MCF 10A (cell line): ENCODE data around the gene ZNF222. TPM values are rescaled to one million over a fixed set of nuclear protein-coding genes. Genes with fewer than 3 reads are reported as not detected.

Experiments used
- Bru-seq: library from RNA; stranded (reverse); fragments of 400-500 nt; gene quantifications from one replicate; lab custom pipeline; 2021; lab: Mats Ljungman, UMichigan
- BruChase-seq, 2 experiments: library from RNA; stranded (reverse); fragments of 400-500 nt; gene quantifications; one replicate each; lab custom pipeline; 2021; lab: Mats Ljungman, UMichigan
- BruUV-seq: library from RNA; stranded (reverse); fragments of 400-500 nt; replicated peaks from 2 replicates; lab custom pipeline; 2021; lab: Mats Ljungman, UMichigan
- CTCF ChIA-PET: fragments of 300-600 bp; sonication (Branson Sonifier 250); formaldehyde crosslinking; extraction: SDS; loops from one replicate; lab custom pipeline; 2021; ENCODE audit warnings: antibody characterized with exemption, inconsistent platforms; lab: Yijun Ruan, JAX
- POLR2A ChIA-PET: fragments of 300-600, 350-650 bp; sonication (Branson Sonifier 250); formaldehyde crosslinking; extraction: SDS; loops from one replicate; lab custom pipeline; 2020; ENCODE audit warnings: antibody characterized with exemption, inconsistent platforms; lab: Yijun Ruan, JAX
- DNase-seq: peaks from one replicate; pipeline ENCODE4 v3.0.0-alpha.2; 2018; ENCODE audit not compliant: unreplicated experiment
- H3K27ac Mint-ChIP-seq: one replicate; pipeline ENCODE4 v1.8.0; 2022; ENCODE audit warnings: mild to moderate bottlenecking, low read depth, mixed read lengths; ENCODE audit not compliant: unreplicated experiment
- H3K27me3 Mint-ChIP-seq: one replicate; pipeline ENCODE4 v1.8.0; 2022; ENCODE audit warnings: mixed read lengths; ENCODE audit not compliant: insufficient read depth, unreplicated experiment
- H3K36me3 Mint-ChIP-seq: one replicate; pipeline ENCODE4 v1.8.0; 2022; ENCODE audit warnings: mild to moderate bottlenecking, moderate library complexity, mixed read lengths; ENCODE audit not compliant: insufficient read depth, unreplicated experiment
- H3K4me1 Mint-ChIP-seq: one replicate; pipeline ENCODE4 v1.8.0; 2022; ENCODE audit warnings: mixed read lengths; ENCODE audit not compliant: insufficient read depth, unreplicated experiment
- H3K4me3 Mint-ChIP-seq: one replicate; pipeline ENCODE4 v1.8.0; 2022; ENCODE audit warnings: mild to moderate bottlenecking, moderate library complexity, mixed read lengths; ENCODE audit not compliant: unreplicated experiment
- H3K9me3 Mint-ChIP-seq: one replicate; pipeline ENCODE4 v1.8.0; 2022; ENCODE audit warnings: mixed read lengths; ENCODE audit not compliant: unreplicated experiment
- intact Hi-C: fragments of 100-400 bp; cut with micrococcal nuclease; formaldehyde crosslinking; loops from 2 replicates; pipeline ENCODE4 v1.14.1; 2022
- long read RNA-seq: library from polyadenylated mRNA; stranded (forward); transcript quantifications from one replicate; pipeline ENCODE4 v2.0.0, GENCODE V29; 2022
- total RNA-seq: library from RNA; stranded (reverse); gene quantifications from 2 replicates; pipeline ENCODE4 v1.2.3, GENCODE V29; 2022
- TF ChIP-seq, protein P1 (sequence below): fragments of 200-600 bp; IDR thresholded peaks from one replicate; pipeline ENCODE4 v1.8.0; 2022; ENCODE audit warnings: antibody characterized with exemption, mild to moderate bottlenecking; ENCODE audit not compliant: unreplicated experiment

ZNF222 gene
- 3.3 and 4.3 TPM in 2 replicates for total RNA-seq
- percentile 79 among the genes with signal in this experiment for Bru-seq, nascent RNA
- percentile 64 among the genes with signal in this experiment for BruChase-seq, experiment 1, labeled RNA remaining after a 6-hour chase
- BruChase-seq, experiment 2, labeled RNA remaining after a 2-hour chase, result percentile 81 among the genes with signal in this experiment
- long read RNA-seq, partial matches to known transcripts, result 0 of 1 reads
- long read RNA-seq, other reads (novel, unspliced or antisense), result 0 of 1 reads

DNA sequence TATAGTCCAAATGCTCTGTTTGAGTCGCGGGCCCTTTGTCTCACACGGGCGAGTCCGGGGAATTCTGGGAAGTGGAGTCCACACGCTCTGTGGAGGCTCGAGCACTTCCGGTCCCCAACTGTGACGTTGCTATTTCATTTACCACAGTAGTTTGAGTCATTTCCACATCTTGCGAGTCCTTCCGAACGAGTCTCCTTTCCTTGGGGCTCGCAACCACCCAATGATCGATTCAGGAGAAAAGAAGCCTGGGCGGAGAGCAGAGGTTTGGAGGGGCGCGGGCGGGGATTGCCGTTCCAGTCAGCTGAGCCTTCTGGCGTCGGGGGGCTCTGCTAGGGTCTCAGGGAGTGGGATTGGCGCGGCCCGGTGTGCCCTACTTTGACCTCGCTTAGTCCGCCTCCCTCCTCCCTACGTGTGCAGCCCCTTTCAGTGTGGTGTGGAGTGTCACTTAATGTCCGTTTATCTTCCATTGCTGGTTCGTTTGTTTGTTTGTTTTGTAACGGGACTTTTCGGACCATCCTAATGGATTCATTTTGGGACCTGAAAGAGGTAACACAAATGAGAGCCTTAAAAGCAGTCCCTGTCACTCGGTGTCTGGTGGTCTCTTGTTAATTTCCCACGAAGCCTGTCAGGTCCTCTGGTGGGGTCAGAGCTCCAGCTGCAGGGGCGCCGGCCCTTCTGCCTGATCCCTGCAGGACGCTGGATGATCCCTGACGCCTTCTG is at the start of gene ZNF222:
Gene ZNF222 (plus strand): TSS at position 163 of the 720 bp plus-strand sequence. CDS start 58 bp downstream, at position 221.
- intact Hi-C loops, result no loop called here
- POLR2A ChIA-PET, result interaction anchor here (0.5 to 2.0 kb wide), 8 partner anchors 9 to 1607 kb away, joined by 3 to 9 read pairs (median 4); partner anchors contain the start of gene ZNF226
- Mint-ChIP-seq H3K36me3 (peaks cover 21% of the 10 kb centered on the region), H3K4me3 (peak within 1 kb of the TSS; percentile 95), H3K4me1 (no peaks in the 10 kb centered on the region), H3K27ac (peak within 1 kb of the TSS; percentile 84), H3K9me3 (peaks cover 31% of the 10 kb centered on the region), H3K27me3 (no peaks in the 10 kb centered on the region)
- CTCF ChIA-PET, result no interaction called here
- TSS peak; percentile 70 for BruUV-seq
- TF ChIP-seq, protein P1, sequence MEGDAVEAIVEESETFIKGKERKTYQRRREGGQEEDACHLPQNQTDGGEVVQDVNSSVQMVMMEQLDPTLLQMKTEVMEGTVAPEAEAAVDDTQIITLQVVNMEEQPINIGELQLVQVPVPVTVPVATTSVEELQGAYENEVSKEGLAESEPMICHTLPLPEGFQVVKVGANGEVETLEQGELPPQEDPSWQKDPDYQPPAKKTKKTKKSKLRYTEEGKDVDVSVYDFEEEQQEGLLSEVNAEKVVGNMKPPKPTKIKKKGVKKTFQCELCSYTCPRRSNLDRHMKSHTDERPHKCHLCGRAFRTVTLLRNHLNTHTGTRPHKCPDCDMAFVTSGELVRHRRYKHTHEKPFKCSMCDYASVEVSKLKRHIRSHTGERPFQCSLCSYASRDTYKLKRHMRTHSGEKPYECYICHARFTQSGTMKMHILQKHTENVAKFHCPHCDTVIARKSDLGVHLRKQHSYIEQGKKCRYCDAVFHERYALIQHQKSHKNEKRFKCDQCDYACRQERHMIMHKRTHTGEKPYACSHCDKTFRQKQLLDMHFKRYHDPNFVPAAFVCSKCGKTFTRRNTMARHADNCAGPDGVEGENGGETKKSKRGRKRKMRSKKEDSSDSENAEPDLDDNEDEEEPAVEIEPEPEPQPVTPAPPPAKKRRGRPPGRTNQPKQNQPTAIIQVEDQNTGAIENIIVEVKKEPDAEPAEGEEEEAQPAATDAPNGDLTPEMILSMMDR, result no peak
- peak; percentile 63 for DNase-seq

DNA sequence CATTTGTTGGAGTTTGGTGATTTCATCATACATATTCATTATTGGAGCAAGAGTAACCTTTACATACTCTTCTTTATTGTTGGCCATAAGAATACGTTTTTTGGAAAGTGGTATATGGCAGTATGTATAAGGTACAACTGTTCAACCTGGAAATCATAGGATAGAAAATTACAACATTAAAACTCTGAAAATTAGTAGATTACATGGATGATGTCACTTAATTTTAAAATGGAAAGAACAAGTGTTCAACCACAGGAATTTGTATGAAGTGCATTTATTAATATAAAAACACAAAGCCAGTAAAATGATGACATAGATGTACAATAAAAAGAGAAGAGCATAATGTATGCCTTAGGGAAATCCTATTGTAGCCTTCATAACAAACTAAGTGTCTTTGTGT is 48.4 kb upstream of the ZNF222 start:
- TF ChIP-seq, protein P1, result no peak
- intact Hi-C loops, result no loop called here
- POLR2A ChIA-PET, result no interaction called here
- H3K27me3 Mint-ChIP-seq, result no peaks in the 10 kb centered on the region
- CTCF ChIA-PET, result interaction anchor here (0.5 kb wide), 1 partner anchor 109 kb away, joined by 3 read pairs; no protein-coding TSS in a partner anchor
- no peaks in the 10 kb centered on the region for H3K36me3 Mint-ChIP-seq
- H3K27ac Mint-ChIP-seq, result no peak overlapping the region
- H3K4me3 Mint-ChIP-seq, result no peak overlapping the region
- H3K9me3 Mint-ChIP-seq, result peaks cover 14% of the 10 kb centered on the region
- BruUV-seq, result no TSS peak
- H3K4me1 Mint-ChIP-seq, result no peaks in the 10 kb centered on the region
- no peak for DNase-seq

DNA sequence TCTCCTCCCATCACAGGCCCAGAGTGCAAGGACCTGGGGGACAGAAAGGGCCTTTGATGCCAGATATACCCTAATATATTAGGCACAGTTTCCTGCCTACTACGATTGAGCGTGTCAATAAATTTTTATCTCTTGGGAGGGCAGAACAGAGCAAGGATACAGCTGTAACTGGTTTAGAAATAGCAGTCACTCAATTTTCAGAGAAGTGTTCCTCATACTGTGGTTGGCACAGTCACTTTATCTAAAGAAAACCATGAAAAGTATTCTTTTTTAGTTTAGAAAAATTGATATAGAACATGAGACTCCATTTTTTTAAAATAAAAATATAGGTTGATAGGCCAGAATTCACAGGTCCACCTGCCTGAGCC is 41.7 kb upstream of the ZNF222 start:
- Mint-ChIP-seq H3K36me3 (peaks cover 9% of the 10 kb centered on the region), H3K4me1 (no peaks in the 10 kb centered on the region), H3K27ac (peak overlapping the region; percentile 82), H3K4me3 (peak overlapping the region; percentile 96), H3K27me3 (no peaks in the 10 kb centered on the region), H3K9me3 (peaks cover 3% of the 10 kb centered on the region)
- no TSS peak for BruUV-seq
- TF ChIP-seq, protein P1, result no peak
- ChIA-PET CTCF (interaction anchor here (0.8 kb wide), 1 partner anchor 33 kb away, joined by 3 read pairs; the partner anchor contains the start of gene ZNF221), POLR2A (interaction anchor here (0.8 to 3.3 kb wide), 5 partner anchors 16 to 229 kb away, joined by 3 to 20 read pairs (median 4); partner anchors contain the start of genes ZNF221, ZNF227 and ZNF230)
- no peak for DNase-seq
- intact Hi-C loops, result loop anchor here (10.0 kb wide), 1 partner anchor 49 kb away; the partner anchor contains the start of gene ZNF45
